ENCODE measurements around the gene HRG. TPM values are rescaled to one million over a fixed set of nuclear protein-coding genes. Genes with fewer than 3 reads are reported as not detected.
"Not testable (repeated sequence)": the region's sequence is repeated elsewhere in the genome, so short reads cannot be mapped to it uniquely, and the experiment has no call there.

The HRG gene
- polyA plus RNA-seq, 3 donors, result not detected

DNA sequence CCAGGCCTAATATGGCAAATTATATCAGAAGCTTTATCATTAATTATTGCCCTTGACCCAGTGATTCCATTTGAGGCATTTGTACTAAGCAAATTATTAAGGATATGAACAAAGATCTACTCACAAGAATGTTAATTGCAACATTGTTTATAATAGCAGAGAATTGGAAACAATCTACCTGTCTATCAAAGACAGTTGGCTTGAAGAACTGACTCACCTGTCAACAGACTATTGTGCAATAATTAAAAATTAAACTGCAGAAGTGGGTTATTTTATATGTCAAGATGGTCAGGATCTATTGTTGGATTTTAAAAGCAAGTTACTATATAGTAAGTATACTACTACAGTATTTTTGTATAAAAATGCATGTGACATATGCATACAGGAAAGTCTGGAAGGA, 32.3 kb upstream of the HRG start:
- no peak overlapping the region for H3K4me2 ChIP-seq (replicated peaks; ENCODE audit: extremely low read depth, low read length, poor library complexity, severe bottlenecking)
- H3K27ac ChIP-seq (ENCODE audit: low read depth in 1 of 2, low read length in 2 of 2), result no peak overlapping the region
- H2AFZ ChIP-seq (ENCODE audit: insufficient read depth, low read depth, low read length, poor library complexity, severe bottlenecking), result no peak overlapping the region
- H3K9me3 ChIP-seq (replicated peaks in 1 of 2; ENCODE audit: control insufficient read depth in 1 of 2, insufficient read depth in 1 of 2, low read length in 2 of 2), result no peaks in the 10 kb centered on the region
- H3K4me1 ChIP-seq (ENCODE audit: control insufficient read depth in 1 of 2, insufficient read depth in 2 of 2, low read length in 2 of 2), result no peaks in the 10 kb centered on the region
- Mint-ChIP-seq H3K27me3 (ENCODE audit: low read depth in 3 of 3) (peaks cover 4 to 13% (median 7%) of the 10 kb centered on the region in 3 donors), H3K9me3 (peaks cover 0 to 4% (median 0%) of the 10 kb centered on the region in 7 donors), H3K36me3 (no peaks in the 10 kb centered on the region), H3K4me1 (no peaks in the 10 kb centered on the region), H3K27ac (no peak overlapping the region), H3K4me3 (no peak overlapping the region)
- intact Hi-C loops (cut with micrococcal nuclease), result no loop called here
- H3K27me3 ChIP-seq (ENCODE audit: control insufficient read depth in 2 of 2, insufficient read depth in 2 of 2, low read length in 2 of 2), result no peaks in the 10 kb centered on the region
- H4K20me1 ChIP-seq (ENCODE audit: insufficient read depth, low read length), result no peaks in the 10 kb centered on the region
- H3K36me3 ChIP-seq (replicated peaks in 1 of 2; ENCODE audit: control insufficient read depth in 1 of 2, insufficient read depth in 2 of 2, low read length in 2 of 2), result no peaks in the 10 kb centered on the region
- no peak overlapping the region for H3K9ac ChIP-seq (ENCODE audit: insufficient read depth, low read length, poor library complexity, severe bottlenecking)
- DNase-seq, result no peak
- no peaks in the 10 kb centered on the region for H3K79me2 ChIP-seq (ENCODE audit: insufficient read depth, low read length)
- H3K4me3 ChIP-seq (replicated peaks in 1 of 3; ENCODE audit: low read depth in 2 of 3, low read length in 3 of 3), result no peak overlapping the region
- TF ChIP-seq, protein P1, sequence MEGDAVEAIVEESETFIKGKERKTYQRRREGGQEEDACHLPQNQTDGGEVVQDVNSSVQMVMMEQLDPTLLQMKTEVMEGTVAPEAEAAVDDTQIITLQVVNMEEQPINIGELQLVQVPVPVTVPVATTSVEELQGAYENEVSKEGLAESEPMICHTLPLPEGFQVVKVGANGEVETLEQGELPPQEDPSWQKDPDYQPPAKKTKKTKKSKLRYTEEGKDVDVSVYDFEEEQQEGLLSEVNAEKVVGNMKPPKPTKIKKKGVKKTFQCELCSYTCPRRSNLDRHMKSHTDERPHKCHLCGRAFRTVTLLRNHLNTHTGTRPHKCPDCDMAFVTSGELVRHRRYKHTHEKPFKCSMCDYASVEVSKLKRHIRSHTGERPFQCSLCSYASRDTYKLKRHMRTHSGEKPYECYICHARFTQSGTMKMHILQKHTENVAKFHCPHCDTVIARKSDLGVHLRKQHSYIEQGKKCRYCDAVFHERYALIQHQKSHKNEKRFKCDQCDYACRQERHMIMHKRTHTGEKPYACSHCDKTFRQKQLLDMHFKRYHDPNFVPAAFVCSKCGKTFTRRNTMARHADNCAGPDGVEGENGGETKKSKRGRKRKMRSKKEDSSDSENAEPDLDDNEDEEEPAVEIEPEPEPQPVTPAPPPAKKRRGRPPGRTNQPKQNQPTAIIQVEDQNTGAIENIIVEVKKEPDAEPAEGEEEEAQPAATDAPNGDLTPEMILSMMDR (IDR thresholded peaks at IDR 0.05), result no peak

DNA sequence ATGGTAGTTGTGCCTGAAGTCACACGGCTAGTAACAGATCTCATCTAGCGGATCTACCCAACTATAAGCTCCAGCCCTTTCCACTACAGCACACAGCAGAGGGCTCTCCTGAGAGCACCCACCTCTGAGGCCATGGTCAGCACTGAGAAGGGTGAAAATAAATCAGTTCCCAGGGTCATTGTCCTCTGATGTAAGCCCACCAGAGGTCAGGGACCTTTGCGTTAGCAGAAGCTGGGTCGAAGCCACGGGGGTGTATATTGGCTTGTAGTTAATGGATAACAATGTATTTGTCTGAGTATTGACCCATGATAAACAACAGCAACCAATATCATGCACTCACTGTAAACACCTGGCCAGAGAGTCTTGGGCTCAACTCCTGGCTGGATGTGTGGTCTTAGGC, 31.6 kb upstream of the HRG start:
- H3K4me1 ChIP-seq (ENCODE audit: control insufficient read depth in 1 of 2, insufficient read depth in 2 of 2, low read length in 2 of 2); H3K27ac ChIP-seq (ENCODE audit: low read depth in 1 of 2, low read length in 2 of 2); H3K79me2 ChIP-seq (ENCODE audit: insufficient read depth, low read length); H3K9ac ChIP-seq (ENCODE audit: insufficient read depth, low read length, poor library complexity, severe bottlenecking); H3K9me3 ChIP-seq (replicated peaks in 1 of 2; ENCODE audit: control insufficient read depth in 1 of 2, insufficient read depth in 1 of 2, low read length in 2 of 2); intact Hi-C loops (cut with micrococcal nuclease); H3K9me3 Mint-ChIP-seq; H4K20me1 ChIP-seq (ENCODE audit: insufficient read depth, low read length); H3K4me3 ChIP-seq (replicated peaks in 1 of 3; ENCODE audit: low read depth in 2 of 3, low read length in 3 of 3); H3K4me1 Mint-ChIP-seq; H3K4me3 Mint-ChIP-seq; H3K4me2 ChIP-seq (replicated peaks; ENCODE audit: extremely low read depth, low read length, poor library complexity, severe bottlenecking); H3K36me3 Mint-ChIP-seq; DNase-seq; H3K27ac Mint-ChIP-seq; H3K27me3 ChIP-seq (ENCODE audit: control insufficient read depth in 2 of 2, insufficient read depth in 2 of 2, low read length in 2 of 2); H2AFZ ChIP-seq (ENCODE audit: insufficient read depth, low read depth, low read length, poor library complexity, severe bottlenecking); H3K36me3 ChIP-seq (replicated peaks in 1 of 2; ENCODE audit: control insufficient read depth in 1 of 2, insufficient read depth in 2 of 2, low read length in 2 of 2): not testable (repeated sequence)
- H3K27me3 Mint-ChIP-seq (ENCODE audit: low read depth in 3 of 3), result peaks cover 4 to 15% (median 10%) of the 10 kb centered on the region in 3 donors
- WGBS (ENCODE audit: insufficient coverage), result no CpG with 5 or more reads among the region's 5 CpGs
